PC-3 (cell line): Measurements from ENCODE around the gene PDSS2. TPM values are rescaled to one million over a fixed set of nuclear protein-coding genes. Genes with fewer than 3 reads are reported as not detected.
"Not testable (repeated sequence)": the region's sequence is repeated elsewhere in the genome, so short reads cannot be mapped to it uniquely, and the experiment has no call there.

Experiments
- ATAC-seq: fragments of 200-7000 bp; cut with Tn5 transposase; 2 replicates; pipeline ENCODE4 v1.9.1; 2020; ENCODE audit warnings: mild to moderate bottlenecking, moderate library complexity
- BruUV-seq: library from RNA; stranded (reverse); fragments of 400-500 nt; replicated peaks from 2 replicates; lab custom pipeline; 2021; lab: Mats Ljungman, UMichigan
- CTCF ChIA-PET: fragments of 300-600 bp; sonication (Branson Sonifier 250); formaldehyde crosslinking; loops from one replicate; lab custom pipeline; 2022; ENCODE audit warnings: antibody characterized with exemption; lab: Charles Lee
- POLR2A ChIA-PET: fragments of 300-600 bp; sonication (Branson Sonifier 250); formaldehyde crosslinking; loops from one replicate; lab custom pipeline; 2022; ENCODE audit warnings: antibody characterized with exemption; ENCODE audit not compliant: unreplicated experiment; lab: Charles Lee
- DNase-seq: peaks from one replicate; pipeline ENCODE4 v3.0.0-alpha.2; 2015
- H2AFZ ChIP-seq: fragments of 300-600 bp; sonication (generic); 2 replicates; pipeline ENCODE4 v1.6.0; 2016; ENCODE audit warnings: antibody characterized with exemption, low read length
- H3F3A ChIP-seq: fragments of 300-600 bp; sonication (generic); one replicate; pipeline ENCODE4 v1.6.0; 2017; ENCODE audit warnings: antibody characterized with exemption, low read length, control low read depth, mild to moderate bottlenecking; ENCODE audit not compliant: unreplicated experiment
- H3K27ac ChIP-seq: fragments of 300-600 bp; sonication (generic); 2 replicates; pipeline ENCODE4 v1.5.1; 2016; ENCODE audit warnings: mild to moderate bottlenecking, low read length
- H3K27me3 ChIP-seq: fragments of 300-600 bp; sonication (generic); 2 replicates; pipeline ENCODE4 v1.6.1; 2016; ENCODE audit warnings: low read length, mixed read lengths
- H3K36me3 ChIP-seq: fragments of 300-600 bp; sonication (generic); 2 replicates; pipeline ENCODE4 v1.6.1; 2016; ENCODE audit warnings: low read depth, mixed run types, low read length, mixed read lengths
- H3K4me1 ChIP-seq: fragments of 300-600 bp; sonication (generic); 2 replicates; pipeline ENCODE4 v1.5.1; 2016; ENCODE audit warnings: low read length; ENCODE audit not compliant: insufficient read depth
- H3K4me2 ChIP-seq: fragments of 300-600 bp; sonication (generic); 2 replicates; pipeline ENCODE4 v1.6.0; 2016; ENCODE audit warnings: low read length
- H3K4me3 ChIP-seq: fragments of 300-600 bp; sonication (generic); 2 replicates; pipeline ENCODE4 v1.5.1; 2016; ENCODE audit warnings: mild to moderate bottlenecking, low read length, mixed read lengths
- H3K79me2 ChIP-seq: fragments of 300-600 bp; sonication (generic); 2 replicates; pipeline ENCODE4 v1.6.1; 2017; ENCODE audit warnings: low read length, mixed read lengths
- H3K9ac ChIP-seq: fragments of 300-600 bp; sonication (generic); 2 replicates; pipeline ENCODE4 v1.6.0; 2016; ENCODE audit warnings: mild to moderate bottlenecking, low read length
- H3K9me2 ChIP-seq: fragments of 300-600 bp; sonication (generic); replicated peaks from 2 replicates; pipeline ENCODE4 v1.6.1; 2016; ENCODE audit warnings: mixed run types, low read length, mixed read lengths
- H3K9me3 ChIP-seq: fragments of 300-600 bp; sonication (generic); 2 replicates; pipeline ENCODE4 v1.6.1; 2016; ENCODE audit warnings: low read length, mixed read lengths
- H4K20me1 ChIP-seq: fragments of 300-600 bp; sonication (generic); 2 replicates; pipeline ENCODE4 v1.6.1; 2016; ENCODE audit warnings: low read length, mixed read lengths
- EZH2 ChIP-seq: fragments of 300-600 bp; sonication (generic); IDR thresholded peaks from one replicate; pipeline ENCODE4 v1.6.1; 2017; ENCODE audit warnings: antibody characterized with exemption, mild to moderate bottlenecking, low read length; ENCODE audit not compliant: unreplicated experiment
- EZH2phosphoT487 ChIP-seq: fragments of 300-600 bp; sonication (generic); IDR thresholded peaks from 2 replicates; pipeline ENCODE4 v1.6.1; 2018; ENCODE audit warnings: mild to moderate bottlenecking, antibody characterized with exemption, low read length, borderline replicate concordance
- intact Hi-C: fragments of 100-400 bp; cut with micrococcal nuclease; formaldehyde crosslinking; loops from 2 replicates; pipeline ENCODE4 v1.9.0; 2023
- total RNA-seq: library from RNA; depleted of rRNA; stranded (reverse); fragments of >200 nt; gene quantifications from 2 replicates; pipeline ENCODE4 v1.2.3, GENCODE V29; 2014
- TF ChIP-seq, protein P1 (sequence below): fragments of 300-600 bp; sonication (generic); conservative IDR thresholded peaks from 2 replicates; pipeline ENCODE4 v1.5.1; 2017; ENCODE audit warnings: antibody characterized with exemption, low read depth, mild to moderate bottlenecking, low read length

PDSS2 gene
- total RNA-seq, 1 experiment from 2014 or later = 6.6 TPM

DNA sequence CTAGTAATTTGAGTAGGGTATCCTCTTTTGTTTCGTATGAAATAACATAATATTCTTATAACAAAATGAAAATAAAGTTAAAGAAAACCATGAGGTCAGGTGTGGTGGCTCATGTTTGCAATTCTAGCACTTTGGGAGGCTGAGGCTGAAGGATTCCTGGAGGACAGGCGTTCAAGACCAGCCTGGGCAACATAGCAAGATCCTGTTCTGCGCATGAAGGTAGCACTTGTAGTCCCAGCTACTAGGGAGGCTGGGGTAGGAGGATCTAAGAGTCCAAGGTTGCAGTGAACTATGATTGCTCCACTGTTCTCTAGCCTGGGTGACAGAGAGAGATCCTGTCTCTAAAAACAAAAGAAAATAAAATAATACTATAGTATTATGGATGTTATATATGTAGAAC, 145.6 kb downstream of the PDSS2 start:
- Histone ChIP-seq H3K9me2 (no peaks in the 10 kb centered on the region), H3K4me2 (no peak overlapping the region), H4K20me1 (no peaks in the 10 kb centered on the region), H3K79me2 (no peaks in the 10 kb centered on the region), H3K9ac (no peak overlapping the region), H3K27me3 (no peaks in the 10 kb centered on the region), H3K9me3 (no peaks in the 10 kb centered on the region), H3F3A (no peaks in the 10 kb centered on the region), H3K36me3 (no peaks in the 10 kb centered on the region), H2AFZ (no peak overlapping the region), H3K4me3 (no peak overlapping the region), H3K4me1 (no peaks in the 10 kb centered on the region), H3K27ac (no peak overlapping the region)
- no peak for TF ChIP-seq EZH2
- TF ChIP-seq, protein P1, sequence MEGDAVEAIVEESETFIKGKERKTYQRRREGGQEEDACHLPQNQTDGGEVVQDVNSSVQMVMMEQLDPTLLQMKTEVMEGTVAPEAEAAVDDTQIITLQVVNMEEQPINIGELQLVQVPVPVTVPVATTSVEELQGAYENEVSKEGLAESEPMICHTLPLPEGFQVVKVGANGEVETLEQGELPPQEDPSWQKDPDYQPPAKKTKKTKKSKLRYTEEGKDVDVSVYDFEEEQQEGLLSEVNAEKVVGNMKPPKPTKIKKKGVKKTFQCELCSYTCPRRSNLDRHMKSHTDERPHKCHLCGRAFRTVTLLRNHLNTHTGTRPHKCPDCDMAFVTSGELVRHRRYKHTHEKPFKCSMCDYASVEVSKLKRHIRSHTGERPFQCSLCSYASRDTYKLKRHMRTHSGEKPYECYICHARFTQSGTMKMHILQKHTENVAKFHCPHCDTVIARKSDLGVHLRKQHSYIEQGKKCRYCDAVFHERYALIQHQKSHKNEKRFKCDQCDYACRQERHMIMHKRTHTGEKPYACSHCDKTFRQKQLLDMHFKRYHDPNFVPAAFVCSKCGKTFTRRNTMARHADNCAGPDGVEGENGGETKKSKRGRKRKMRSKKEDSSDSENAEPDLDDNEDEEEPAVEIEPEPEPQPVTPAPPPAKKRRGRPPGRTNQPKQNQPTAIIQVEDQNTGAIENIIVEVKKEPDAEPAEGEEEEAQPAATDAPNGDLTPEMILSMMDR = no peak
- TF ChIP-seq EZH2phosphoT487 = no peak
- CTCF ChIA-PET = no interaction called here
- DNase-seq = no peak
- POLR2A ChIA-PET = interaction anchor here (0.5 kb wide), 1 partner anchor 1942 kb away, joined by 8 read pairs; no protein-coding TSS in a partner anchor
- ATAC-seq = no peak
- intact Hi-C loops = no loop called here
- no TSS peak for BruUV-seq

DNA sequence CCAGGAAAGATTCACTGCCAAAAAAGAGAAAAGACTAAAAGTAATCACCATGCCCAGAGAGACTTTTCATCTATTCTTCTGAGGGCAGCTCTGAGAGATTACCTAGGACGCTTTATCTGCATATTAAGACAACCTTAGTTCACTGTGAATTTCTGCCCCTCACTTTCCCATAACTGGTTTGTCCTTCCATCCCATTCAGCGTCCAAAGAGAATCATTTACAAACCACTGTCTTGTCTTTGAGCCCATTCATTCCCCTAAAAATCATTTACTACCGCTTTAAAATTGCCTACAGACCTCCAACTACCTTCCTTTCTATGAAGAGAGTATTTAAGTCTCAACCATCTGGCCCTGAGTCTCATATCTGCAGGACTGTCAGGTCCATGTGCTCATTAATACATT, 149.0 kb downstream of the PDSS2 start:
- H3K4me3 ChIP-seq = no peak overlapping the region
- H3K27me3 ChIP-seq = no peaks in the 10 kb centered on the region
- intact Hi-C loops = no loop called here
- H3K27ac ChIP-seq = no peak overlapping the region
- CTCF ChIA-PET = no interaction called here
- ATAC-seq (no peak), DNase-seq (no peak)
- POLR2A ChIA-PET = no interaction called here
- H3K9ac ChIP-seq = no peak overlapping the region
- H3K36me3 ChIP-seq = no peaks in the 10 kb centered on the region
- no peaks in the 10 kb centered on the region for H3K79me2 ChIP-seq
- H3F3A ChIP-seq = no peaks in the 10 kb centered on the region
- no peak overlapping the region for H3K4me2 ChIP-seq
- H3K9me3 ChIP-seq = no peaks in the 10 kb centered on the region
- H3K9me2 ChIP-seq = no peaks in the 10 kb centered on the region
- no TSS peak for BruUV-seq
- no peaks in the 10 kb centered on the region for H3K4me1 ChIP-seq
- H2AFZ ChIP-seq = no peak overlapping the region
- H4K20me1 ChIP-seq = no peaks in the 10 kb centered on the region
- TF ChIP-seq, protein P1 = no peak
- TF ChIP-seq EZH2 = no peak
- TF ChIP-seq EZH2phosphoT487 = no peak

DNA sequence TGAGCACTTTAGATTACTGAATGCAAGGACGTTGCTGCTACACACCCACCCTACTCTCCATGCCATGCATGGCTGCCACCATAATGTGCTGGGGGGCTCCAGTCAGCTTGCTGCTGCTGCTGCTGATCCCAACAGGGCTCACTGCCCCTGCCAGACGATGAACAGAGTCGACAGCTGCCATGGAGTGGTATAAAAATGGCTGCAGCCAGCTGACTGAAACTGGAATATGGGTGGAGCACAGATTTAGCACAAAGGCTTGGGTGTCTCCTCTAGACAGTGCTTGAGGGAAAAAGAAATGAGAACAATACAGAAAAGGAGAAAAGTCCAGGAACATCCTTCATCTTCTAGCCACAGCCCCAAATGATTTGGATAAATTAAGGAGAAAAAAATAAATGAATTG, 150.7 kb downstream of the PDSS2 start:
- ATAC-seq = no peak
- H4K20me1 ChIP-seq = no peaks in the 10 kb centered on the region
- no peak for DNase-seq
- no peaks in the 10 kb centered on the region for H3K79me2 ChIP-seq
- H2AFZ ChIP-seq = no peak overlapping the region
- no peak overlapping the region for H3K27ac ChIP-seq
- H3K4me3 ChIP-seq = no peak overlapping the region
- H3K4me1 ChIP-seq = peaks cover 14% of the 10 kb centered on the region
- ChIA-PET CTCF (no interaction called here), POLR2A (no interaction called here)
- TF ChIP-seq, protein P1 = no peak
- TF ChIP-seq EZH2 = no peak
- no peak for TF ChIP-seq EZH2phosphoT487
- no peaks in the 10 kb centered on the region for H3K27me3 ChIP-seq
- intact Hi-C loops = no loop called here
- no peaks in the 10 kb centered on the region for H3K9me3 ChIP-seq
- no peak overlapping the region for H3K9ac ChIP-seq
- no peak overlapping the region for H3K4me2 ChIP-seq
- H3K36me3 ChIP-seq = no peaks in the 10 kb centered on the region
- H3K9me2 ChIP-seq = no peaks in the 10 kb centered on the region
- no peaks in the 10 kb centered on the region for H3F3A ChIP-seq
- BruUV-seq = no TSS peak

DNA sequence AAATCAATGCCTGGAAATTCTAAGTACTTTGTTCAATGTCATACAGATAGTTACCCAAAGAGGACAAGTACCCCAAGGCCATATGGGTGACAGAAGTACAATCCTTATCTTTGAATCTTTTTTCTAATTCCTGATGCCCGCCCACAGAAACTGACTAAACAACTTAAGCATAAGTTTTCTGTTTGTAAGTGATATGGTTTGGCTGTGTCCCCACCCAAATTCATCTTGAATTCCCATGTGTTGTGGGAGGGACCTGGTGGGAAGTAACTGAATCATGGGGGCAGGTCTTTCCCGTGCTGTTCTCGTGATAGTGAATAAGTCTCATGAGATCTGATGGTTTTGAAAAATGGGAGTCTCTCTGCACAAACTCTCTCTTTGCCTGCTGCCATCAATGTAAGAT, 153.4 kb downstream of the PDSS2 start:
- CTCF ChIA-PET, H3K9me2 ChIP-seq, H3K79me2 ChIP-seq, H2AFZ ChIP-seq, H3K4me3 ChIP-seq, H3K27ac ChIP-seq, H3K4me2 ChIP-seq, H3K9ac ChIP-seq, ATAC-seq, DNase-seq, POLR2A ChIA-PET, H4K20me1 ChIP-seq, H3K9me3 ChIP-seq, H3K36me3 ChIP-seq, BruUV-seq, H3F3A ChIP-seq, intact Hi-C loops, H3K27me3 ChIP-seq: not testable (repeated sequence)
- peaks cover 14% of the 10 kb centered on the region for H3K4me1 ChIP-seq
